Measurements from ENCODE around the gene NUP37. TPM values are rescaled to one million over a fixed set of nuclear protein-coding genes. Genes with fewer than 3 reads are reported as not detected.
A peak's percentile ranks its signal among the peaks of the same experiment; 100 is the strongest.
"Not testable (repeated sequence)": the region's sequence is repeated elsewhere in the genome, so short reads cannot be mapped to it uniquely, and the experiment has no call there.

Gene NUP37
- total and polyA plus RNA-seq, 4 donors = 11.9 to 27.2 (median 15.1) TPM

DNA sequence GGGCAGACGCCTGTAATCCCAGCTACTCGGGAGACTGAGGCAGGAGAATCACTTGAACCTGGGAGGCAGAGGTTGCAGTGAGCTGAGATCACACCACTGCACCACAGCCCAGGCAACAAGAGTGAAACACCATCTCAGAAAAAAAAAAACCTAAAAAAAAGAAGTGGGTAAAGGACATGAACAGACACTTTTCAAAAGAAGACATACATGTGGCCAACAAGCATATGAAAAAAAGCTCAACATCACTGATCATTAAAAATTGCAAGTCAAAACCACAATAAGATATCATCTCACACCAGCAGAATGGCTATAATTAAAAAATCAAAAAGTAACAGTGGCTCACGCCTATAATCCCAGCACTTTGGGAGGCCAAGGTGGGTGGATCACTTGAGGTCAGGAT lies 10.8 kb upstream of the NUP37 start:
- H3K27ac ChIP-seq (ENCODE audit: low read depth, low read length); H3K4me1 ChIP-seq (ENCODE audit: control insufficient read depth, insufficient read depth, low read length); H3K9me3 ChIP-seq (ENCODE audit: control insufficient read depth, insufficient read depth, low read length); DNase-seq (ENCODE audit: low read depth in 4 of 6, low spot score in 6 of 6); H3K36me3 ChIP-seq (ENCODE audit: control insufficient read depth, insufficient read depth, low read length); H3K27me3 ChIP-seq (ENCODE audit: control insufficient read depth, insufficient read depth, low read length); H3K4me3 ChIP-seq (ENCODE audit: low read depth, low read length): not testable (repeated sequence)
- 93% methylated on average over 3 of the region's 3 CpGs for WGBS (ENCODE audit: insufficient coverage)

DNA sequence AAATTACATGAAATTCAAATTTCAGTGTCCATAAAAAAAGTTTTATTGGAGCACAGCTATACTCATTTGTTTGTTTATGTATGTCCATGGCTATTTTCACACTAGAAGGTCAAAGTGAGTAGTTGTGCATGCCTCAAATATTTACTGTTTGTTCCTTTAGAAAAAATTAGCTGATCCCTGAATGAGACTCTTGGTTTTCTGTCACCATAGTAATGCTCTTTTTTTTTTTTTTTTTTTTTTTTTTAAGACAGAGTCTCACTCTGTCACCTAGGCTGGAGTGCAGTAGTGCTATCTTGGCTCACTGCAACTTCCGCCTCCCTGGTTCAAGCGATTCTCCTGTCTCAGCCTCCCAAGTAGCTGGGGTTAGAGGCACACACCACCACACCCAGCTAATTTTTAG lies 1.4 kb upstream of the NUP37 start:
- not testable (repeated sequence) for H3K4me1 ChIP-seq (ENCODE audit: control insufficient read depth, insufficient read depth, low read length); H3K9me3 ChIP-seq (ENCODE audit: control insufficient read depth, insufficient read depth, low read length); DNase-seq (ENCODE audit: low read depth in 4 of 6, low spot score in 6 of 6); H3K27ac ChIP-seq (ENCODE audit: low read depth, low read length); H3K36me3 ChIP-seq (ENCODE audit: control insufficient read depth, insufficient read depth, low read length); H3K4me3 ChIP-seq (ENCODE audit: low read depth, low read length); H3K27me3 ChIP-seq (ENCODE audit: control insufficient read depth, insufficient read depth, low read length)
- 93% methylated on average over 2 of the region's 2 CpGs for WGBS (ENCODE audit: insufficient coverage)

DNA sequence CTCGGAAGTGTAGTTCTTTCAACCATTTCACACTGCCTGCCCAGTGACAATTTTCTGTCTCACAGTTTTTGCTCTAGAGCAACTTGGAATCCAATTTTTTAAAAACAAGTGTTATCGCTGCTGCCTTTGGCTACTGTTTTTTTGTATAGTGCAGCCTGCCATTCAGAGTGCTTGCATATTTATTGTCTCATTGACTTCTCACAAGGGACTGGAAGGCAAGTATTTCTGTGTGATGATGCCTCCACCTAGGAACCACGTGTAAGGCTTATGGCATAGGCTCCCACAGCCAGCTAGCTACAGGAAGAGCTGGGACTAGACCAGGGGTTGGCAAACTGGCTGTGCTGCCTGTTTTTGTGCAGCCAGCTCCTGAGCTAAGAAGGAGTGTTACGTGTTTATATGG lies 972 bp upstream of the NUP37 start:
- DNase-seq (ENCODE audit: low read depth in 4 of 6, low spot score in 6 of 6) = no peak
- 37% methylated on average over 4 of the region's 4 CpGs for WGBS (ENCODE audit: insufficient coverage)
- Histone ChIP-seq H3K27me3 (ENCODE audit: control insufficient read depth, insufficient read depth, low read length) (no peaks in the 10 kb centered on the region), H3K36me3 (ENCODE audit: control insufficient read depth, insufficient read depth, low read length) (peaks cover 6% of the 10 kb centered on the region), H3K27ac (ENCODE audit: low read depth, low read length) (no peak overlapping the region), H3K9me3 (ENCODE audit: control insufficient read depth, insufficient read depth, low read length) (no peaks in the 10 kb centered on the region), H3K4me3 (ENCODE audit: low read depth, low read length) (peak overlapping the region; percentile 87), H3K4me1 (ENCODE audit: control insufficient read depth, insufficient read depth, low read length) (peaks cover 7% of the 10 kb centered on the region)

DNA sequence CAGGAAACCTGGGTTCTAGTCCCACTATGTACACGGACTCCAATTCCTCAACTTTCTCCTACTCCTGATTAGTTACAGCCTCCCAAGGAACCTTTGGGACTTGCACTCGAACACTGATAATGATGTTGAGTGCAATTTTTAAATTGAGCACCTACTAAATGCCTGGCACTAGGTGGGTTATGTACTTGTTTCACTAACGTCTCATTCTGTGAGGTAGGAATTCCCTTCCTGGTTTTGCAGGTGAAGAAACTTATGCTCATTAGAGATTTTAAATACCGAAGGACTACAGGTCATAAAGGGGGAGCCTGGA lies 605 bp upstream of the NUP37 start:
- 7% methylated on average over 3 of the region's 4 CpGs for WGBS (ENCODE audit: insufficient coverage)
- no peaks in the 10 kb centered on the region for H3K9me3 ChIP-seq (ENCODE audit: control insufficient read depth, insufficient read depth, low read length)
- H3K36me3 ChIP-seq (ENCODE audit: control insufficient read depth, insufficient read depth, low read length) = peaks cover 6% of the 10 kb centered on the region
- no peaks in the 10 kb centered on the region for H3K27me3 ChIP-seq (ENCODE audit: control insufficient read depth, insufficient read depth, low read length)
- peak overlapping the region; percentile 87 for H3K4me3 ChIP-seq (ENCODE audit: low read depth, low read length)
- peak overlapping the region; percentile 75 for H3K27ac ChIP-seq (ENCODE audit: low read depth, low read length)
- DNase-seq (ENCODE audit: low read depth in 4 of 6, low spot score in 6 of 6) = no peak
- H3K4me1 ChIP-seq (ENCODE audit: control insufficient read depth, insufficient read depth, low read length) = peaks cover 7% of the 10 kb centered on the region

DNA sequence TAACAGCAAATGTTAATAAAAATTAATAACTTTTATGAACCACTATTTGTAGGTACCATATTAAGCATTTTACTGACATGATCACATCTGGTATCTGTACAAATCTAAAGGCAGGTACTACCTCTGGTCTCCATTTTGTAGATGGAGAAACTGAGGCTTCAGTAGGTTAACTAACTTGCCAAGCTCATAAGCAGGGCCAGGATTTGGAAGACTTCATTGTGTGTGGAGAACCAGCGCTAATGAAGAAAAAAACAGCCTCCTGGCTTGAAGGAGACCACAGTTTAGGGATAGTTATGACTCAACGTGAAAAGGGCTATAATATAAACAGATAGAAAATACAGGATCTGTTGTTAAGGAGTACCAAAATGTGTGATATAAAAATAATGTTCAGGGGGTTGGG lies 1.0 kb downstream of the NUP37 start:
- H3K27ac ChIP-seq (ENCODE audit: low read depth, low read length) = no peak overlapping the region
- no peaks in the 10 kb centered on the region for H3K9me3 ChIP-seq (ENCODE audit: control insufficient read depth, insufficient read depth, low read length)
- H3K4me3 ChIP-seq (ENCODE audit: low read depth, low read length) = no peak overlapping the region
- DNase-seq (ENCODE audit: low read depth in 4 of 6, low spot score in 6 of 6) = no peak
- H3K4me1 ChIP-seq (ENCODE audit: control insufficient read depth, insufficient read depth, low read length) = peaks cover 7% of the 10 kb centered on the region
- no CpG with 5 or more reads among the region's 2 CpGs for WGBS (ENCODE audit: insufficient coverage)
- H3K27me3 ChIP-seq (ENCODE audit: control insufficient read depth, insufficient read depth, low read length) = no peaks in the 10 kb centered on the region
- peaks cover 6% of the 10 kb centered on the region for H3K36me3 ChIP-seq (ENCODE audit: control insufficient read depth, insufficient read depth, low read length)

DNA sequence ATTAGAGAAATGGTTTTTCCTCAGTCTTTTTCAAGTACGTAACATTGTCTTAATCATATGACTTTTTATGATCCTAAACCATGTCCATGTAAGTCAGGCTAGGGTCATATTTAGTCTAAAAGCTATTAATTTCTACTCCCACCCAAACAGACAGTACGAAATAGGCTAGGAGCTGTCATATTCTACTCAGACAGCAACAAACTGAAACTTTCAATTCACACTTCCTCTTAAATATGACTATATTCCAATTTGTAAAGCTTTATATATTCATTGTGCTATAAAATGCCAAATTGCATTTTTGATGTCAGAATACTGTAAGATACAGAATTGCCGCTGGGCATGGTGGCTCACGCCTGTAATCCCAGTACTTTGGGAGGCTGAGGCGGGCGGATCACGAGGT lies 3.5 kb downstream of the NUP37 start:
- WGBS (ENCODE audit: insufficient coverage) = 99% methylated on average over 5 of the region's 7 CpGs
- Histone ChIP-seq H3K27me3 (ENCODE audit: control insufficient read depth, insufficient read depth, low read length) (no peaks in the 10 kb centered on the region), H3K4me1 (ENCODE audit: control insufficient read depth, insufficient read depth, low read length) (peaks cover 7% of the 10 kb centered on the region), H3K27ac (ENCODE audit: low read depth, low read length) (no peak overlapping the region), H3K9me3 (ENCODE audit: control insufficient read depth, insufficient read depth, low read length) (no peaks in the 10 kb centered on the region), H3K36me3 (ENCODE audit: control insufficient read depth, insufficient read depth, low read length) (peaks cover 6% of the 10 kb centered on the region), H3K4me3 (ENCODE audit: low read depth, low read length) (no peak overlapping the region)
- no peak for DNase-seq (ENCODE audit: low read depth in 4 of 6, low spot score in 6 of 6)

DNA sequence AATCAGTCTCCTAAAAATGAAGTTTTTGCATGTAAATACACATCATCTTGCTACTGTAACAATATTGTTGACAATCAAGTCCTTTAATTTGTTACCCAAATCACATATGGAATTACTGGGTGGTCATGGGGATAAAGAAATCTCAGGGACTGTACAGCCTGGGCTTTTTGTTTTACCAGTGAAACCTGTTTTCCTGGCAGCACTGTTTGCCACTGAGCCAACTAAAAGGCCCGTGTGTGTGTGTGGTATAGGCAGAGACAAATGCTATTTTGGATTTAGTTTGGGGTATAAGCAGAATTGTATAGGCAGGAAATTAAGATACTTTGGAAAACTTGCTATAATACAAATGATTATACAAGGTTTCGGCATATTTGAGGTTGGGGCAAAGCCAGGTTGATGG lies 5.7 kb downstream of the NUP37 start:
- peaks cover 12% of the 10 kb centered on the region for H3K36me3 ChIP-seq (ENCODE audit: control insufficient read depth, insufficient read depth, low read length)
- no peaks in the 10 kb centered on the region for H3K27me3 ChIP-seq (ENCODE audit: control insufficient read depth, insufficient read depth, low read length)
- no peak overlapping the region for H3K4me3 ChIP-seq (ENCODE audit: low read depth, low read length)
- no peak for DNase-seq (ENCODE audit: low read depth in 4 of 6, low spot score in 6 of 6)
- no peak overlapping the region for H3K27ac ChIP-seq (ENCODE audit: low read depth, low read length)
- no peaks in the 10 kb centered on the region for H3K9me3 ChIP-seq (ENCODE audit: control insufficient read depth, insufficient read depth, low read length)
- WGBS (ENCODE audit: insufficient coverage) = 50% methylated on average over 1 of the region's 2 CpGs
- H3K4me1 ChIP-seq (ENCODE audit: control insufficient read depth, insufficient read depth, low read length) = no peaks in the 10 kb centered on the region

DNA sequence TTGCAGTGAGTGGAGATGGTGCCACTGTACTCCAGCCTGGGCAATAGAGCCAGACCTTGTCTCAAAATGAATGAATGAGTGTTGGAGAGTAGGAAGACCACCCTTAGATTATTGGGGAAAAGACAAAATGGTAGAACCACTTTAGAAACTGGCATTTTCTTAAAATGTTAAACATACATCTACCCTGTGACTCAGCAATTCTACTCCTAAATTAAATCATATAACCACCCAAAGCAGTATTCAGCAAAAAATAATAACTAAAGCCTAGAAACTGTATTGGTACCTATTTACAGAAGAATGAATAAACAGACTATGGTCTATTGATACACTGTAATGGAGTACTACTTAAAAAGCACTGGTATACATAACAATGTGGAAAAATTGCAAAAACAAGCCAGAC lies 9.1 kb downstream of the NUP37 start:
- Histone ChIP-seq H3K4me1 (ENCODE audit: control insufficient read depth, insufficient read depth, low read length) (no peaks in the 10 kb centered on the region), H3K36me3 (ENCODE audit: control insufficient read depth, insufficient read depth, low read length) (peaks cover 7% of the 10 kb centered on the region), H3K27me3 (ENCODE audit: control insufficient read depth, insufficient read depth, low read length) (no peaks in the 10 kb centered on the region), H3K27ac (ENCODE audit: low read depth, low read length) (no peak overlapping the region), H3K9me3 (ENCODE audit: control insufficient read depth, insufficient read depth, low read length) (no peaks in the 10 kb centered on the region), H3K4me3 (ENCODE audit: low read depth, low read length) (no peak overlapping the region)
- DNase-seq (ENCODE audit: low read depth in 4 of 6, low spot score in 6 of 6) = no peak

DNA sequence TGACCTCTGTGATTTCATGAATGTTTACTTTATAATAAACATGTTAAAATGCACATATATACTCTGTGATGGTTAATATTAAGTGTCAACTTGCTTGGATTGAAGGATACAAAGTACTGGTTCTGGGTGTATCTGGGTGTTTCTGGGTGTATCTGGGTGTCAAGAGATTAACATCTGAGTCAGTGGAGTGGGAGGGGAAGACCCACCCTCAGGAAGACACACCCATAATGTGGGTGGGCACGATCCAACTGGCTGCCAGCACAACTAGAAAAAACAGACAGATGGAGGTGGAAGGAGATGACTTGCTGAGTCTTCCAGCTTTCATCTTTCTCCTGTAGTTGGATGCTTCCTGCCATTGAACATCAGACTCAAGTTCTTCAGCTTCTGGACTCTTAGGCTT lies 11.9 kb downstream of the NUP37 start:
- H3K27ac ChIP-seq (ENCODE audit: low read depth, low read length) = no peak overlapping the region
- no peak for DNase-seq (ENCODE audit: low read depth in 4 of 6, low spot score in 6 of 6)
- peaks cover 2% of the 10 kb centered on the region for H3K9me3 ChIP-seq (ENCODE audit: control insufficient read depth, insufficient read depth, low read length)
- no CpG with 5 or more reads among the region's 1 CpG for WGBS (ENCODE audit: insufficient coverage)
- H3K4me3 ChIP-seq (ENCODE audit: low read depth, low read length) = no peak overlapping the region
- peaks cover 13% of the 10 kb centered on the region for H3K36me3 ChIP-seq (ENCODE audit: control insufficient read depth, insufficient read depth, low read length)
- no peaks in the 10 kb centered on the region for H3K4me1 ChIP-seq (ENCODE audit: control insufficient read depth, insufficient read depth, low read length)
- H3K27me3 ChIP-seq (ENCODE audit: control insufficient read depth, insufficient read depth, low read length) = no peaks in the 10 kb centered on the region

DNA sequence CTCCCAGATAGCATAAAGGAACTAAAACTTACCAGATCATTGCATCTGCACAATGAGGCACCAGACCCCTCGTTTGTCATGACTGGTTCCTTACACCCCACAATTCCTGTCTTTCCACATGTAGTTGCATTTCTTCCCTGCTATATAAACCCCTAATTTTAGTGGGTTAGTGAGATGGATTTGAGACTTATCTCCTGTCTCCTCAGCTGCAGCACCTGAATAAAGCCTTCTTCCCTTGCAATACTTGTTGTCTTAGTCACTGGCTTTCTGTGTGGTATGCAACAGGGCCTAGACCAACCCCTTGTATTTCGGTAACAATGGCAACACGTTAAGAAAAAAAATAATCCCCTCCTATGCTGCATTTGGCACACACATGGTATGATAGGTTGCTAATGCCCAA lies 13.0 kb downstream of the NUP37 start:
- Histone ChIP-seq H3K4me3 (ENCODE audit: low read depth, low read length) (no peak overlapping the region), H3K27me3 (ENCODE audit: control insufficient read depth, insufficient read depth, low read length) (no peaks in the 10 kb centered on the region), H3K9me3 (ENCODE audit: control insufficient read depth, insufficient read depth, low read length) (peaks cover 2% of the 10 kb centered on the region), H3K4me1 (ENCODE audit: control insufficient read depth, insufficient read depth, low read length) (no peaks in the 10 kb centered on the region), H3K36me3 (ENCODE audit: control insufficient read depth, insufficient read depth, low read length) (peaks cover 13% of the 10 kb centered on the region), H3K27ac (ENCODE audit: low read depth, low read length) (no peak overlapping the region)
- no peak for DNase-seq (ENCODE audit: low read depth in 4 of 6, low spot score in 6 of 6)
- WGBS (ENCODE audit: insufficient coverage) = no CpG with 5 or more reads among the region's 3 CpGs

DNA sequence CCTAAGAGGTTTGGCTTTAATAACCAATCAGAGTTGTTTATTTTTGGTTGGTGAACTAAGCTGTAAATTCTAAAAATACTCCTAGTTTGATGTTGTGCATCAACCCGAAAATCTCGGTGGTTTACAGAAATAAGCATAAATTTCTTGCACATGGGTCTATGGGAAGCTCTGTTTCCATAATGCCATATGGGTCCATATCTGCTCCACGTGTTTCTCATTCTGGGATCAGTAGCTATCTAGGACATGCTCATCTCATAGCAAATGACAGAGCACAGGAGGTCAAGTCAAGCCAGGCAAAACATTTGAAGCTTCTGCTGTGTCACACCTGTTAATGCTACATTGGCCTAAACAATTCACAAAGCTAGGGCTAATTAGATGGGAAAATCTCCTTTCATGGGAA lies 23.1 kb downstream of the NUP37 start:
- DNase-seq (ENCODE audit: low read depth in 4 of 6, low spot score in 6 of 6) = no peak
- Histone ChIP-seq H3K9me3 (ENCODE audit: control insufficient read depth, insufficient read depth, low read length) (no peaks in the 10 kb centered on the region), H3K4me1 (ENCODE audit: control insufficient read depth, insufficient read depth, low read length) (no peaks in the 10 kb centered on the region), H3K4me3 (ENCODE audit: low read depth, low read length) (no peak overlapping the region), H3K36me3 (ENCODE audit: control insufficient read depth, insufficient read depth, low read length) (peaks cover 4% of the 10 kb centered on the region), H3K27ac (ENCODE audit: low read depth, low read length) (no peak overlapping the region), H3K27me3 (ENCODE audit: control insufficient read depth, insufficient read depth, low read length) (no peaks in the 10 kb centered on the region)
- WGBS (ENCODE audit: insufficient coverage) = 81% methylated on average over 3 of the region's 3 CpGs
